ENCODE results near the gene PLIN4.

The PLIN4 gene

GRCh38 chr19:4454747-4455718, 63.3 kb downstream of the PLIN4 start:
- DNase-seq: no peak

GRCh38 chr19:4453232-4454179, 64.8 kb downstream of the PLIN4 start:
- DNase-seq: no peak

GRCh38 chr19:4452230-4452990, 65.9 kb downstream of the PLIN4 start:
- no peak for DNase-seq

All from islet precursor cell (in vitro differentiated cells).